HEK293T (cell line): Measurements from ENCODE around the gene PCDH19.

Experiments
- BHLHE40 ChIP-seq: fragments of 450-650 bp; IDR thresholded peaks from 2 replicates; pipeline ENCODE4 v1.6.1; 2016; ENCODE audit warnings: mild to moderate bottlenecking, moderate library complexity, borderline replicate concordance
- ELF4 ChIP-seq: fragments of 450-650 bp; IDR thresholded peaks from 2 replicates; pipeline ENCODE4 v1.6.1; 2017; ENCODE audit warnings: antibody characterized with exemption
- FOXK2 ChIP-seq: fragments of 450-650 bp; IDR thresholded peaks from 2 replicates; pipeline ENCODE4 v1.6.1; 2016; ENCODE audit warnings: mild to moderate bottlenecking
- FOXM1 ChIP-seq: fragments of 450-650 bp; IDR thresholded peaks from 2 replicates; pipeline ENCODE4 v1.6.1; 2017; ENCODE audit warnings: mild to moderate bottlenecking, borderline replicate concordance
- SP1 ChIP-seq: fragments of 450-650 bp; IDR thresholded peaks from 2 replicates; pipeline ENCODE4 v1.6.1; 2017

GRCh38 chrX:100381619-100382018, 28.5 kb downstream of the PCDH19 start:
- TF ChIP-seq FOXK2 (no peak), SP1 (no peak), ELF4 (no peak), BHLHE40 (no peak), FOXM1 (no peak)
